SH-SY5Y (cell line): ENCODE measurements around the gene FAM184A.

Experiments
- GATA2 ChIP-seq: IDR thresholded peaks from 2 replicates; pipeline ENCODE4 v1.6.1; 2011; ENCODE audit warnings: mild to moderate bottlenecking, low read depth, low read length
- GATA3 ChIP-seq: IDR thresholded peaks from 2 replicates; pipeline ENCODE4 v1.6.1; 2011; ENCODE audit warnings: low read depth, mild to moderate bottlenecking, low read length, moderate library complexity

FAM184A gene

GRCh38 chr6:119078376-119079282, at the start of gene FAM184A:
FAM184A (minus strand) TSS chr6:119078664; CDS start chr6:119078299, 365 bp downstream.
- TF ChIP-seq GATA3: no peak
- no peak for TF ChIP-seq GATA2

GRCh38 chr6:119127627-119128026, 49.2 kb upstream of the FAM184A start:
- TF ChIP-seq GATA3 (no peak), GATA2 (no peak)

GRCh38 chr6:119126826-119127225, 48.4 kb upstream of the FAM184A start:
- TF ChIP-seq GATA3 (no peak), GATA2 (no peak)

GRCh38 chr6:119126140-119126539, 47.7 kb upstream of the FAM184A start:
- TF ChIP-seq GATA2: no peak
- no peak for TF ChIP-seq GATA3

GRCh38 chr6:119125576-119125975, 47.1 kb upstream of the FAM184A start:
- no peak for TF ChIP-seq GATA3

GRCh38 chr6:119124079-119124824, 45.8 kb upstream of the FAM184A start:
- TF ChIP-seq GATA2: no peak
- no peak for TF ChIP-seq GATA3

- TF ChIP-seq GATA2 (no peak), GATA3 (no peak)
Measured at GRCh38 chr6:119122336-119122735, 43.9 kb upstream of the FAM184A start.

GRCh38 chr6:119121367-119121766, 42.9 kb upstream of the FAM184A start:
- no peak for TF ChIP-seq GATA2
- no peak for TF ChIP-seq GATA3

- TF ChIP-seq GATA3 (no peak), GATA2 (no peak)
Measured at GRCh38 chr6:119119989-119120388, 41.5 kb upstream of the FAM184A start.

- TF ChIP-seq GATA2 (no peak), GATA3 (no peak)
Measured at GRCh38 chr6:119116712-119117281, 38.3 kb upstream of the FAM184A start.

- no peak for TF ChIP-seq GATA2
- no peak for TF ChIP-seq GATA3
Measured at GRCh38 chr6:119113961-119114360, 35.5 kb upstream of the FAM184A start.

GRCh38 chr6:119112812-119113530, 34.5 kb upstream of the FAM184A start:
- TF ChIP-seq GATA3 (no peak), GATA2 (no peak)

GRCh38 chr6:119110601-119111548, 32.4 kb upstream of the FAM184A start:
- no peak for TF ChIP-seq GATA2
- TF ChIP-seq GATA3: no peak
